HG02798 (cell line): ENCODE data around the gene MUSTN1.

Experiments used
- ATAC-seq: cut with Tn5 transposase; IDR thresholded peaks from one replicate; pipeline ENCODE4 v1.9.1; 2021; ENCODE audit warnings: mild to moderate bottlenecking; ENCODE audit not compliant: unreplicated experiment, poor library complexity

MUSTN1 gene

GRCh38 chr3:52788890-52789745, 45.7 kb downstream of the MUSTN1 start:
- no peak for ATAC-seq

GRCh38 chr3:52787672-52788625, 46.9 kb downstream of the MUSTN1 start:
- ATAC-seq, result no peak

- no peak for ATAC-seq
These were observed 47.6 kb downstream of the MUSTN1 start for GRCh38 chr3:52787246-52787645.

GRCh38 chr3:52786330-52787215, 48.2 kb downstream of the MUSTN1 start:
- ATAC-seq, result no peak

- ATAC-seq, result no peak
These were observed 49.8 kb downstream of the MUSTN1 start for GRCh38 chr3:52784931-52785590.

- ATAC-seq, result no peak
These were observed 50.7 kb downstream of the MUSTN1 start for GRCh38 chr3:52784021-52784621.

- ATAC-seq, result no peak
These were observed 51.6 kb downstream of the MUSTN1 start for GRCh38 chr3:52783211-52783555.
